ENCODE results near the gene VWF. TPM values are rescaled to one million over a fixed set of nuclear protein-coding genes. Genes with fewer than 3 reads are reported as not detected.
"Not testable (repeated sequence)": the region's sequence is repeated elsewhere in the genome, so short reads cannot be mapped to it uniquely, and the experiment has no call there.

VWF gene
- total RNA-seq, 1 experiment from 2014 or later: 0.48 TPM

DNA sequence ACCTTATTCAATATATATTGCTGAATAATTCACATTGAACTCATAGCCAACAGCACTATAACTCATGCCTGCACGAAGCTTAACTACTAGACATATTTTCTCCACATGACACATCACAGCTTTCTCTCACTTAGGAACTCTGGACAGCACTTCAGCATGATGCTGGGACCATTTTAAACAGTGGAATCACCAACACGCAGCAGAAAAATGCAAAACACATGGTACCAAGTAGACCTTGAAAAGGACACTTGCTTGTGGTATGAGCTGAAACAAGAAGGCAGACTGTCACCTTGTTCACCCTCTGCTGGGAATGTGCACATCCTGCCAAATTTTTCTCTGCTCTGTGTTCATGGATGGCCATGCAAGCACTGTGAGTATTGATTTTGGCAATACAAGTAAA lies 40.9 kb upstream of the VWF start:
- peaks cover 36% of the 10 kb centered on the region for H3F3A ChIP-seq (ENCODE audit: insufficient read depth, low read depth)
- no peak overlapping the region for H3K4me2 ChIP-seq
- CTCF ChIA-PET: interaction anchor here (0.9 kb wide), 1 partner anchor 81 kb away, joined by 3 read pairs; no protein-coding TSS in a partner anchor
- BruUV-seq (replicated peaks): no TSS peak
- no peak for DNase-seq
- H3K4me1 ChIP-seq (replicated peaks; ENCODE audit: insufficient read depth): peaks cover 35% of the 10 kb centered on the region
- no peaks in the 10 kb centered on the region for H3K27me3 ChIP-seq (ENCODE audit: insufficient read depth, low read depth)
- H4K20me1 ChIP-seq (ENCODE audit: insufficient read depth): no peaks in the 10 kb centered on the region
- H3K4me3 ChIP-seq: no peak overlapping the region
- no peak for TF ChIP-seq EZH2 (IDR thresholded peaks at IDR 0.05; ENCODE audit: low read depth)
- TF ChIP-seq, protein P1, sequence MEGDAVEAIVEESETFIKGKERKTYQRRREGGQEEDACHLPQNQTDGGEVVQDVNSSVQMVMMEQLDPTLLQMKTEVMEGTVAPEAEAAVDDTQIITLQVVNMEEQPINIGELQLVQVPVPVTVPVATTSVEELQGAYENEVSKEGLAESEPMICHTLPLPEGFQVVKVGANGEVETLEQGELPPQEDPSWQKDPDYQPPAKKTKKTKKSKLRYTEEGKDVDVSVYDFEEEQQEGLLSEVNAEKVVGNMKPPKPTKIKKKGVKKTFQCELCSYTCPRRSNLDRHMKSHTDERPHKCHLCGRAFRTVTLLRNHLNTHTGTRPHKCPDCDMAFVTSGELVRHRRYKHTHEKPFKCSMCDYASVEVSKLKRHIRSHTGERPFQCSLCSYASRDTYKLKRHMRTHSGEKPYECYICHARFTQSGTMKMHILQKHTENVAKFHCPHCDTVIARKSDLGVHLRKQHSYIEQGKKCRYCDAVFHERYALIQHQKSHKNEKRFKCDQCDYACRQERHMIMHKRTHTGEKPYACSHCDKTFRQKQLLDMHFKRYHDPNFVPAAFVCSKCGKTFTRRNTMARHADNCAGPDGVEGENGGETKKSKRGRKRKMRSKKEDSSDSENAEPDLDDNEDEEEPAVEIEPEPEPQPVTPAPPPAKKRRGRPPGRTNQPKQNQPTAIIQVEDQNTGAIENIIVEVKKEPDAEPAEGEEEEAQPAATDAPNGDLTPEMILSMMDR (conservative IDR thresholded peaks at IDR 0.05): no peak
- no peak overlapping the region for H2AFZ ChIP-seq
- no peaks in the 10 kb centered on the region for H3K9me2 ChIP-seq (ENCODE audit: insufficient read depth)
- no peaks in the 10 kb centered on the region for H3K79me2 ChIP-seq (ENCODE audit: low read depth)
- POLR2A ChIA-PET (ENCODE audit: unreplicated experiment): no interaction called here
- intact Hi-C loops (cut with micrococcal nuclease; ENCODE audit: unreplicated experiment): no loop called here
- no peaks in the 10 kb centered on the region for H3K9me3 ChIP-seq (ENCODE audit: insufficient read depth, low read depth)
- no peak overlapping the region for H3K27ac ChIP-seq
- H3K36me3 ChIP-seq (ENCODE audit: low read depth): no peaks in the 10 kb centered on the region

DNA sequence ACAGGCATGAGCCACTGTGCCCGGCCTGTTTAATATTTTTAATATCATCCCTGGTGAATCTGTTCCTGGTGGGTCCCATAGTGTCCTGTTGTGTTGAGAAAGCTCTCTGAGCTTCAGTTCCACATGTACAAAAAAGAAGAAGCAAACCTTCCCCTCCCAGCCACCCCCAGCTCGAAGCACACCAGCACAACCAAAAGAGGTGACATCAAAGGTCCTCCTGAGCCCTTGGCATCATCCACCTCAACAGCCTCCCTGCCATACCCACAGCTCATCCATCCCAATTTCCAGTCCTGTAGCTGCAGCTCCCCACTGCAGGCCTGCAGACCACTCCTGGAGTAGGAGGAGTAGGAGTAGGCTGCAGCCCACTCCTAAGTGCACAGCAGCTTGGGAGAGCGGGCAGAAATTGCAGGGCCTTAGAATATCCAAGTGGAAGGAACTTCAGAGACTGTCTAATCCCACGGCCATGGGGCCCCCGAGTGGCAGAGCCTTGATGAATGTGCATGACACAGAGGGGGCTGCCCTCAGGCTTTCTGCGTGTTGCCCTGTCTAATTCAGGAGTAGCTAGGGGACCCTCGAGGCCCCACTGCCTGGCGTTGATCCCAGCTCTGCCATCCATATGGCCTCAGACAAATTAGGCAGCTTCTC lies 39.1 kb upstream of the VWF start:
- no TSS peak for BruUV-seq (replicated peaks)
- intact Hi-C loops (cut with micrococcal nuclease; ENCODE audit: unreplicated experiment): no loop called here
- no peak for DNase-seq
- ChIA-PET CTCF (interaction anchor here (0.6 kb wide), 2 partner anchors 20 to 114 kb away, joined by 3 read pairs; no protein-coding TSS in a partner anchor), POLR2A (ENCODE audit: unreplicated experiment) (interaction anchor here (0.6 kb wide), 1 partner anchor 160 kb away, joined by 8 read pairs; no protein-coding TSS in a partner anchor)
- no peaks in the 10 kb centered on the region for H3K79me2 ChIP-seq (ENCODE audit: low read depth)
- TF ChIP-seq, protein P1 (conservative IDR thresholded peaks at IDR 0.05): no peak
- TF ChIP-seq EZH2 (IDR thresholded peaks at IDR 0.05; ENCODE audit: low read depth): no peak
- H2AFZ ChIP-seq: no peak overlapping the region
- no peaks in the 10 kb centered on the region for H4K20me1 ChIP-seq (ENCODE audit: insufficient read depth)
- no peak overlapping the region for H3K4me3 ChIP-seq
- no peaks in the 10 kb centered on the region for H3K36me3 ChIP-seq (ENCODE audit: low read depth)
- no peak overlapping the region for H3K4me2 ChIP-seq
- H3K9me3 ChIP-seq (ENCODE audit: insufficient read depth, low read depth): no peaks in the 10 kb centered on the region
- H3K27me3 ChIP-seq (ENCODE audit: insufficient read depth, low read depth): no peaks in the 10 kb centered on the region
- H3F3A ChIP-seq (ENCODE audit: insufficient read depth, low read depth): peaks cover 28% of the 10 kb centered on the region
- peaks cover 29% of the 10 kb centered on the region for H3K4me1 ChIP-seq (replicated peaks; ENCODE audit: insufficient read depth)
- H3K9me2 ChIP-seq (ENCODE audit: insufficient read depth): no peaks in the 10 kb centered on the region
- H3K27ac ChIP-seq: no peak overlapping the region

DNA sequence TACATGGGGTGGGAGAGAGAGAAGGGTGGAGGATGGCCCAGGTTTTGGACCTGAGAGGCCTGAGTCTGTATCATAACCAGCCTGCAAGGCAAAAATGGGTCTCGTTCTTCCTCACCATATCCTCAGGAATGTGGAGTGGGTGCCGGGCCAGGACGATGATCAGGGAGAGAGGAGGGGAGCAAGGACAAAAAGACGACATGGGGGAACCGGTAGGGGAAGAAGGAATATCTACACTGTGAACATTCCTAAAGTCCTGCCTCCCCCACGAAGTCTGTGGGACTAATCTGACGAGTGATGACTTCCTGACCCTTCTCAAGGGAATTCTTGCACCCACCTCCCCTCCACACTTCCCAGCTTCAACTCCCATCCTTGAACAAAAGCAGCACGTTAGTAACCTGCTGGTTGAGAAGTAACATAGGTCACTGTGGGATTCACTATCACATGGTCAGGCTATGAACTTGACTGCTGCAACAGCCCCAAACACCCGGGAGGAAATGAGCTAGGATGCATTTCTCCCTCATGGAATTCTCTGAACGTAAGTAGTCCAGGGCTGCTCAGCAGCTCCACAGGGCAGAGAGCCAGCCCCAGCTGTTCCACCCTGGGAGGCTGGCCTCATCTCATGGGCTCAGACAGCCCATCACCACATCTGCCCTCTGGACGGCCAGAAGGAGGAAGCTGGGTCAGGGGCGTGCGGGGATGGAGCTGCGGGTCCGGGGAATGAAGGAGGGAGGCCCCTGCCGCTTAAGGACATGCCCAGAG lies 36.8 kb upstream of the VWF start:
- Histone ChIP-seq H3F3A (ENCODE audit: insufficient read depth, low read depth) (peaks cover 6% of the 10 kb centered on the region), H3K4me2 (no peak overlapping the region), H3K4me3 (no peak overlapping the region), H3K27me3 (ENCODE audit: insufficient read depth, low read depth) (no peaks in the 10 kb centered on the region), H3K4me1 (replicated peaks; ENCODE audit: insufficient read depth) (peaks cover 6% of the 10 kb centered on the region), H3K36me3 (ENCODE audit: low read depth) (no peaks in the 10 kb centered on the region), H2AFZ (no peak overlapping the region), H3K9me3 (ENCODE audit: insufficient read depth, low read depth) (no peaks in the 10 kb centered on the region), H4K20me1 (ENCODE audit: insufficient read depth) (no peaks in the 10 kb centered on the region), H3K79me2 (ENCODE audit: low read depth) (no peaks in the 10 kb centered on the region), H3K9me2 (ENCODE audit: insufficient read depth) (no peaks in the 10 kb centered on the region; the same call in 1 of the 2 replicates), H3K27ac (no peak overlapping the region)
- TF ChIP-seq, protein P1 (conservative IDR thresholded peaks at IDR 0.05): no peak
- TF ChIP-seq EZH2 (IDR thresholded peaks at IDR 0.05; ENCODE audit: low read depth): no peak
- CTCF ChIA-PET: interaction anchor here (0.6 kb wide), 1 partner anchor 48 kb away, joined by 8 read pairs; no protein-coding TSS in a partner anchor
- no TSS peak for BruUV-seq (replicated peaks)
- intact Hi-C loops (cut with micrococcal nuclease; ENCODE audit: unreplicated experiment): no loop called here
- no peak for DNase-seq
- POLR2A ChIA-PET (ENCODE audit: unreplicated experiment): no interaction called here

DNA sequence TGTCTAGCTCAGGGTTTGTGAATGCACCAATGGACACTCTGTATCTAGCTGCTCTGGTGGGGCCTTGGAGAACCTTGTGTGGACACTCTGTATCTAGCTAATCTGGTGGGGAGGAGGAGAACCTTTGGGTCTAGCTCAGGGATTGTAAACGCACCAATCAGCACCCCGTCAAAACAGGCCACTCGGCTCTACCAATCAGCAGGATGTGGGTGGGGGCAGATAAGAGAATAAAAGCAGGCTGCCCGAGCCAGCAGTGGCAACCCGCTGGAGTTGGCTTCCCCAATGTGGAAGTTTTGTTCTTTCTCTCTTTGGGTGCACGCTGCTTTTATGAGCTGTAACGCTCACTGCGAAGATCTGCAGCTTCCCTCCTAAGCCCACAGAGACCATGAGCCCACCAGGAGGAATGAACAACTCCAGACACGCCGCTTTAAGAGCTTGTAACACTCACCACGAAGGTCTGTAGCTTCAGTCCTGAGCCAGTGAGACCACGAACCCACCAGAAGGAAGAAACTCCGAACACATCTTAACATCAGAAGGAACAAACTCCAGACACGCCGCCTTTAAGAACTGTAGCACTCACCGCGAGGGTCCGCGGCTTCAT lies 35.7 kb upstream of the VWF start:
- H4K20me1 ChIP-seq (ENCODE audit: insufficient read depth); H3K36me3 ChIP-seq (ENCODE audit: low read depth); H3K27ac ChIP-seq; H3K9me2 ChIP-seq (ENCODE audit: insufficient read depth); H2AFZ ChIP-seq; intact Hi-C loops (cut with micrococcal nuclease; ENCODE audit: unreplicated experiment); H3K4me2 ChIP-seq; POLR2A ChIA-PET (ENCODE audit: unreplicated experiment); H3F3A ChIP-seq (ENCODE audit: insufficient read depth, low read depth); BruUV-seq (replicated peaks); H3K4me3 ChIP-seq; H3K9me3 ChIP-seq (ENCODE audit: insufficient read depth, low read depth); H3K79me2 ChIP-seq (ENCODE audit: low read depth); H3K27me3 ChIP-seq (ENCODE audit: insufficient read depth, low read depth); CTCF ChIA-PET; H3K4me1 ChIP-seq (replicated peaks; ENCODE audit: insufficient read depth); DNase-seq: not testable (repeated sequence)

Data from PC-9 (cell line).